Fibroblast of lung (primary cell): ENCODE data around the gene CEP290. TPM values are rescaled to one million over a fixed set of nuclear protein-coding genes. Genes with fewer than 3 reads are reported as not detected.

Source experiments
- DNase-seq, 2 donors: peaks; one replicate each; pipeline versions ENCODE4 v3.0.0 to v3.0.0-alpha.2; 2010; ENCODE audit warnings: low read depth in 2 of 2
- H2AFZ ChIP-seq: 2 replicates; pipeline ENCODE4 v1.5.1; 2012; ENCODE audit warnings: low read length, control low read depth, inconsistent platforms
- H3K27ac ChIP-seq: 2 replicates; pipeline ENCODE4 v1.5.1; 2011; ENCODE audit warnings: low read length, control low read depth; ENCODE audit not compliant: insufficient read depth
- H3K27me3 ChIP-seq: 2 replicates; pipeline ENCODE4 v1.5.1; 2011; ENCODE audit warnings: mild to moderate bottlenecking, low read length; ENCODE audit not compliant: control insufficient read depth, insufficient read depth
- H3K36me3 ChIP-seq: 2 replicates; pipeline ENCODE4 v1.5.1; 2011; ENCODE audit warnings: low read length; ENCODE audit not compliant: control insufficient read depth, insufficient read depth
- H3K4me1 ChIP-seq: 2 replicates; pipeline ENCODE4 v1.5.1; 2011; ENCODE audit warnings: low read length; ENCODE audit not compliant: control insufficient read depth, insufficient read depth; ENCODE audit errors: extremely low read depth
- H3K4me2 ChIP-seq: 2 replicates; pipeline ENCODE4 v1.5.1; 2011; ENCODE audit warnings: low read length, control low read depth; ENCODE audit not compliant: insufficient read depth; ENCODE audit errors: extremely low read depth
- H3K4me3 ChIP-seq, 4 experiments: fragments of 200-600 bp in 1 of 4; sonication (generic) in 1 of 4; replicated peaks in 1 of 4; 2 replicates each; pipeline ENCODE4 v1.5.1; 2011 to 2016; ENCODE audit warnings: low read length in 4 of 4, low read depth in 3 of 4, mild to moderate bottlenecking in 3 of 4, control low read depth in 2 of 4, inconsistent platforms in 1 of 4, mixed read lengths in 1 of 4; ENCODE audit not compliant: insufficient read depth in 1 of 4; ENCODE audit errors: control extremely low read depth in 1 of 4
- H3K79me2 ChIP-seq: 2 replicates; pipeline ENCODE4 v1.5.1; 2012; ENCODE audit warnings: mild to moderate bottlenecking, low read length, inconsistent platforms; ENCODE audit not compliant: control insufficient read depth, insufficient read depth
- H3K9ac ChIP-seq: 2 replicates; pipeline ENCODE4 v1.5.1; 2011; ENCODE audit warnings: mild to moderate bottlenecking, low read length, control low read depth; ENCODE audit not compliant: insufficient read depth
- H3K9me3 ChIP-seq: 2 replicates; pipeline ENCODE4 v1.5.1; 2012; ENCODE audit warnings: low read depth, low read length; ENCODE audit not compliant: control insufficient read depth, insufficient read depth
- H4K20me1 ChIP-seq: 2 replicates; pipeline ENCODE4 v1.5.1; 2011; ENCODE audit warnings: low read length; ENCODE audit not compliant: control insufficient read depth, insufficient read depth; ENCODE audit errors: extremely low read depth
- CTCF ChIP-seq, 2 donors: IDR thresholded peaks in 1 of 2; conservative IDR thresholded peaks in 1 of 2; 1 replicate in 1 of 2; 2 replicates in 1 of 2; pipeline ENCODE4 v1.5.1; 2011 to 2012; ENCODE audit warnings: low read length in 2 of 2, control low read depth in 1 of 2, inconsistent platforms in 1 of 2, low read depth in 1 of 2, mild to moderate bottlenecking in 1 of 2
- EZH2 ChIP-seq: IDR thresholded peaks from 2 replicates; pipeline ENCODE4 v1.5.1; 2012; ENCODE audit warnings: low read length, control low read depth, mild to moderate bottlenecking; ENCODE audit errors: missing control alignments
- polyA plus RNA-seq, 2 donors: library from polyadenylated mRNA; depleted of rRNA in 1 of 2; stranded (reverse) in 1 of 2; unstranded in 1 of 2; fragments of >200 nt; gene quantifications; 2 replicates each; pipeline ENCODE4 v1.2.1, GENCODE V29; 2011 to 2012; ENCODE audit warnings: missing spikeins in 1 of 2
- total RNA-seq: library from RNA; depleted of rRNA; stranded (reverse); fragments of >200 nt; gene quantifications from 2 replicates; pipeline ENCODE4 v1.2.1, GENCODE V29; 2014

The CEP290 gene
- total and polyA plus RNA-seq, 2 donors (not counting 1 experiment from before 2014, with no cell fraction given): 8.0 to 12.6 TPM

- Histone ChIP-seq H3K9ac (no peak overlapping the region), H3K4me2 (no peak overlapping the region), H4K20me1 (no peaks in the 10 kb centered on the region), H3K9me3 (no peaks in the 10 kb centered on the region), H3K4me1 (no peaks in the 10 kb centered on the region), H3K27ac (no peak overlapping the region), H3K4me3 (no peak overlapping the region), H2AFZ (no peak overlapping the region), H3K27me3 (no peaks in the 10 kb centered on the region), H3K79me2 (no peaks in the 10 kb centered on the region), H3K36me3 (no peaks in the 10 kb centered on the region)
- no peak for TF ChIP-seq CTCF (conservative IDR thresholded peaks at IDR 0.05 in 1 of 2, IDR thresholded peaks at IDR 0.05 in 1 of 2; ENCODE audit: low read depth in 1 of 2, low read length in 2 of 2)
- no peak for TF ChIP-seq EZH2
- no peak for DNase-seq
Measured at GRCh38 chr12:88058719-88059077, 83.2 kb downstream of the CEP290 start.

- no peak overlapping the region for H3K4me3 ChIP-seq
- H3K4me1 ChIP-seq: no peaks in the 10 kb centered on the region
- TF ChIP-seq CTCF (conservative IDR thresholded peaks at IDR 0.05 in 1 of 2, IDR thresholded peaks at IDR 0.05 in 1 of 2; ENCODE audit: low read depth in 1 of 2, low read length in 2 of 2) (no peak), EZH2 (no peak)
- H3K27me3 ChIP-seq: no peaks in the 10 kb centered on the region
- H3K27ac ChIP-seq: no peak overlapping the region
- no peak overlapping the region for H3K4me2 ChIP-seq
- DNase-seq: no peak
- no peak overlapping the region for H2AFZ ChIP-seq
- no peaks in the 10 kb centered on the region for H3K79me2 ChIP-seq
- no peaks in the 10 kb centered on the region for H3K9me3 ChIP-seq
- no peak overlapping the region for H3K9ac ChIP-seq
- no peaks in the 10 kb centered on the region for H4K20me1 ChIP-seq
- no peaks in the 10 kb centered on the region for H3K36me3 ChIP-seq
Measured at GRCh38 chr12:88057994-88058718, 83.7 kb downstream of the CEP290 start.

- Histone ChIP-seq H3K9ac (no peak overlapping the region), H3K4me2 (no peak overlapping the region), H3K27ac (no peak overlapping the region), H3K9me3 (no peaks in the 10 kb centered on the region), H3K27me3 (no peaks in the 10 kb centered on the region), H3K79me2 (no peaks in the 10 kb centered on the region), H4K20me1 (no peaks in the 10 kb centered on the region), H3K4me1 (no peaks in the 10 kb centered on the region), H3K4me3 (no peak overlapping the region), H2AFZ (no peak overlapping the region), H3K36me3 (peaks cover under 1% of the 10 kb centered on the region)
- no peak for DNase-seq
- TF ChIP-seq EZH2 (no peak), CTCF (conservative IDR thresholded peaks at IDR 0.05 in 1 of 2, IDR thresholded peaks at IDR 0.05 in 1 of 2; ENCODE audit: low read depth in 1 of 2, low read length in 2 of 2) (no peak)
Measured at GRCh38 chr12:88056571-88056970, 85.3 kb downstream of the CEP290 start.
